M059J (cell line): ENCODE data around the gene RALGAPA1. TPM values are rescaled to one million over a fixed set of nuclear protein-coding genes. Genes with fewer than 3 reads are reported as not detected.

Experiments used
- total RNA-seq: library from RNA; depleted of rRNA; stranded (reverse); fragments of >200 nt; shearing (Covaris generic); gene quantifications from 2 replicates; pipeline ENCODE4 v1.2.3, GENCODE V29; 2014; rRNA removed

Gene RALGAPA1
- total RNA-seq, 1 experiment from 2014 or later, result 13.4 TPM

Other genes with a start within 250 kb of the RALGAPA1 start
- 4.1 and 5.5 TPM in 2 replicates for gene BRMS1L, start 17.0 kb upstream of the RALGAPA1 start, total RNA-seq